Ishikawa (cell line): ENCODE data around the gene PRR14.

ENCODE experiments used
- EGR1 ChIP-seq: IDR thresholded peaks from 2 replicates; pipeline ENCODE4 v1.6.1; 2012
- YY1 ChIP-seq: IDR thresholded peaks from 2 replicates; pipeline ENCODE4 v1.6.1; 2012; ENCODE audit warnings: low read depth
- TF ChIP-seq, protein P1 (sequence below): IDR thresholded peaks from 2 replicates; pipeline ENCODE4 v1.6.1; 2012

GRCh38 chr16:30655815-30656347 lies 5.1 kb downstream of the PRR14 start:
- TF ChIP-seq, protein P1, sequence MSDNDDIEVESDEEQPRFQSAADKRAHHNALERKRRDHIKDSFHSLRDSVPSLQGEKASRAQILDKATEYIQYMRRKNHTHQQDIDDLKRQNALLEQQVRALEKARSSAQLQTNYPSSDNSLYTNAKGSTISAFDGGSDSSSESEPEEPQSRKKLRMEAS: no peak
- TF ChIP-seq YY1 (no peak), EGR1 (no peak)
